ENCODE results near the gene MBLAC1. TPM values are rescaled to one million over a fixed set of nuclear protein-coding genes. Genes with fewer than 3 reads are reported as not detected.

MBLAC1 gene
- total RNA-seq, 3 donors from 2014 or later: 2.5 to 4.9 (median 3.2) TPM

- no peaks in the 10 kb centered on the region for H3K36me3 ChIP-seq (ENCODE audit: low read depth)
- TF ChIP-seq CTCF (IDR thresholded peaks at IDR 0.05): no peak
- H3K4me3 ChIP-seq: no peak overlapping the region
- DNase-seq (peak in 1 of 3 donors; percentile 55), ATAC-seq (no peak)
- H3K9me3 ChIP-seq: no peaks in the 10 kb centered on the region
- H3K4me1 ChIP-seq (ENCODE audit: low read depth): peaks cover 25% of the 10 kb centered on the region
- intact Hi-C loops (cut with DNase I, micrococcal nuclease): no loop called here
Observed at GRCh38 chr7:100166317-100166940, 39.7 kb downstream of the MBLAC1 start.

- peak; percentile 23 for ATAC-seq
- intact Hi-C loops (cut with DNase I, micrococcal nuclease): no loop called here
- Histone ChIP-seq H3K36me3 (ENCODE audit: low read depth) (no peaks in the 10 kb centered on the region), H3K4me3 (no peak overlapping the region), H3K4me1 (ENCODE audit: low read depth) (peaks cover 28% of the 10 kb centered on the region), H3K9me3 (no peaks in the 10 kb centered on the region)
- DNase-seq: no peak
- TF ChIP-seq CTCF (IDR thresholded peaks at IDR 0.05): no peak
Observed at GRCh38 chr7:100166970-100167911, 40.5 kb downstream of the MBLAC1 start.

DNA sequence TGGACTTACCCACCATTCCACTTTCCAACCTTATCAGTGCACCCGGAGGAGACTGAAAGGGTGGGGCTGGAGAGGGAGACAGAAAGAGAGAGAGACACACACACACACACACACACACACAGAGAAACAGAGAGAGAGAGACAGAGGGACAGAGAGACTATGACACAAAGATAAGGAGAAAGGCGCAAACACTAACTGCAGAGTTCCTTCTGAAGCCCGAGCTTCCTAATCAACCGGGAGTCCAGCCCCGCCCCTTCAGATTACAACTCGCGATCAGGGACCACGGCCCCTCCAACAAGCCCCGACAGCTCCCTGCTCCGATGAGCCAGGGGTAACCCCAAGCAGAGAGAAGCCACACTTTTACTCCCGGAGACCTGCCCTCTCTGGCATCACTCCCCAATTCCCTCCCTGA, 41.2 kb downstream of the MBLAC1 start:
- no peaks in the 10 kb centered on the region for H3K36me3 ChIP-seq (ENCODE audit: low read depth)
- peak in 2 of 3 donors; percentile 60 to 62 for DNase-seq
- H3K4me1 ChIP-seq (ENCODE audit: low read depth): peaks cover 27% of the 10 kb centered on the region
- H3K9me3 ChIP-seq: no peaks in the 10 kb centered on the region
- no peak for TF ChIP-seq CTCF (IDR thresholded peaks at IDR 0.05)
- H3K4me3 ChIP-seq: no peak overlapping the region
- intact Hi-C loops (cut with DNase I, micrococcal nuclease): no loop called here
- ATAC-seq: peak; percentile 58

- ATAC-seq (no peak), DNase-seq (no peak)
- TF ChIP-seq CTCF (IDR thresholded peaks at IDR 0.05): no peak
- intact Hi-C loops (cut with DNase I, micrococcal nuclease): no loop called here
- H3K4me1 ChIP-seq (ENCODE audit: low read depth): peaks cover 21% of the 10 kb centered on the region
- no peaks in the 10 kb centered on the region for H3K9me3 ChIP-seq
- no peaks in the 10 kb centered on the region for H3K36me3 ChIP-seq (ENCODE audit: low read depth)
- no peak overlapping the region for H3K4me3 ChIP-seq
Observed at GRCh38 chr7:100169147-100169850, 42.5 kb downstream of the MBLAC1 start.

GRCh38 chr7:100170101-100170897, 43.5 kb downstream of the MBLAC1 start:
- Histone ChIP-seq H3K4me1 (ENCODE audit: low read depth) (peaks cover 21% of the 10 kb centered on the region), H3K36me3 (ENCODE audit: low read depth) (no peaks in the 10 kb centered on the region), H3K4me3 (no peak overlapping the region), H3K9me3 (no peaks in the 10 kb centered on the region)
- DNase-seq (no peak), ATAC-seq (no peak)
- no peak for TF ChIP-seq CTCF (IDR thresholded peaks at IDR 0.05)
- intact Hi-C loops (cut with DNase I, micrococcal nuclease): no loop called here

Measured in mucosa of descending colon (tissue), 3 donors.